Stimulated activated CD4-positive, alpha-beta T cell treated with anti-CD3 and anti-CD28 coated beads, Interleukin-12 subunit alpha, Interleukin-12 subunit beta, amount 100 ng/mL, for 24 hours (primary cell): Measurements from ENCODE around the gene FHL2.

Experiments
- DNase-seq, 2 experiments: peaks; one replicate each; pipeline ENCODE4 v3.0.0-alpha.2; 2020; ENCODE audit warnings: low read depth in 2 of 2

FHL2 gene

GRCh38 chr2:105397025-105397722 lies 1.7 kb downstream of the FHL2 start:
- DNase-seq = no peak

- peak; percentile 13 to 28 for DNase-seq
These were observed 2.4 kb downstream of the FHL2 start for GRCh38 chr2:105396254-105397024.

GRCh38 chr2:105395691-105396090 lies 3.2 kb downstream of the FHL2 start:
- DNase-seq = no peak

GRCh38 chr2:105394951-105395611 lies 3.8 kb downstream of the FHL2 start:
- no peak for DNase-seq

GRCh38 chr2:105393373-105394055 lies 5.3 kb downstream of the FHL2 start:
- no peak for DNase-seq

- DNase-seq = no peak
These were observed 6.8 kb downstream of the FHL2 start for GRCh38 chr2:105391763-105392662.

- DNase-seq = no peak
These were observed 7.7 kb downstream of the FHL2 start for GRCh38 chr2:105391058-105391627.

GRCh38 chr2:105390454-105390853 lies 8.4 kb downstream of the FHL2 start:
- no peak for DNase-seq

- DNase-seq = no peak
These were observed 9.9 kb downstream of the FHL2 start for GRCh38 chr2:105388971-105389381.

- no peak for DNase-seq
These were observed 11.6 kb downstream of the FHL2 start for GRCh38 chr2:105387225-105387624.

GRCh38 chr2:105385731-105386540 lies 12.9 kb downstream of the FHL2 start:
- no peak for DNase-seq

GRCh38 chr2:105384861-105385260 lies 14.0 kb downstream of the FHL2 start:
- DNase-seq = no peak

GRCh38 chr2:105384216-105384615 lies 14.6 kb downstream of the FHL2 start:
- DNase-seq = no peak

- no peak for DNase-seq
These were observed 15.3 kb downstream of the FHL2 start for GRCh38 chr2:105383432-105384166.

GRCh38 chr2:105382177-105382576 lies 16.7 kb downstream of the FHL2 start:
- no peak for DNase-seq

GRCh38 chr2:105381101-105381668 lies 17.7 kb downstream of the FHL2 start:
- DNase-seq = no peak

GRCh38 chr2:105380432-105381100 lies 18.3 kb downstream of the FHL2 start:
- DNase-seq = no peak

GRCh38 chr2:105379741-105380186 lies 19.1 kb downstream of the FHL2 start:
- no peak for DNase-seq
